Measurements from ENCODE around the gene NDUFB10. TPM values are rescaled to one million over a fixed set of nuclear protein-coding genes. Genes with fewer than 3 reads are reported as not detected.

NDUFB10 gene
- total RNA-seq, 1 experiment from 2014 or later = 206 TPM

Small RNA genes within 50 kb of the gene (small RNA-seq; reads per million reads assigned to genes)
- gene AC005363.2 (0 reads per million in 2 experiments), gene SNORA10 (0 reads per million in 2 experiments), gene SNORA64 (0 reads per million in 2 experiments)

Other genes with a start within 250 kb of the NDUFB10 start
- 42.0 and 53.3 TPM in 2 replicates for gene NME3, start 188.0 kb upstream of the NDUFB10 start, total RNA-seq (2014; rRNA removed; shearing (Covaris generic))
- 6.0 and 6.9 TPM in 2 replicates for gene EME2, start 186.7 kb upstream of the NDUFB10 start, total RNA-seq (2014; rRNA removed; shearing (Covaris generic))
- gene MRPS34, start 186.4 kb upstream of the NDUFB10 start, total RNA-seq (2014; rRNA removed; shearing (Covaris generic)) = 91.2 and 104 TPM in 2 replicates
- gene SPSB3, start 177.0 kb upstream of the NDUFB10 start, total RNA-seq (2014; rRNA removed; shearing (Covaris generic)) = 19.7 and 21.0 TPM in 2 replicates
- gene NUBP2, start 176.6 kb upstream of the NDUFB10 start, total RNA-seq (2014; rRNA removed; shearing (Covaris generic)) = 50.2 and 59.3 TPM in 2 replicates
- gene IGFALS, start 165.8 kb upstream of the NDUFB10 start, total RNA-seq (2014; rRNA removed; shearing (Covaris generic)) = not detected in 2 replicates
- gene HAGH, start 132.7 kb upstream of the NDUFB10 start, total RNA-seq (2014; rRNA removed; shearing (Covaris generic)) = 63.2 and 73.9 TPM in 2 replicates
- 29.2 and 33.0 TPM in 2 replicates for gene FAHD1, start 132.3 kb upstream of the NDUFB10 start, total RNA-seq (2014; rRNA removed; shearing (Covaris generic))
- 0.97 and 2.5 TPM in 2 replicates for gene MEIOB, start 87.4 kb upstream of the NDUFB10 start, total RNA-seq (2014; rRNA removed; shearing (Covaris generic))
- gene HS3ST6, start 41.1 kb upstream of the NDUFB10 start, total RNA-seq (2014; rRNA removed; shearing (Covaris generic)) = 0.97 and 1.2 TPM in 2 replicates
- 5.8 and 7.4 TPM in 2 replicates for gene MSRB1, start 16.3 kb upstream of the NDUFB10 start, total RNA-seq (2014; rRNA removed; shearing (Covaris generic))
- not detected in 2 replicates for gene RPL3L, start 4.8 kb upstream of the NDUFB10 start, total RNA-seq (2014; rRNA removed; shearing (Covaris generic))
- gene RPS2, start 5.3 kb downstream of the NDUFB10 start, total RNA-seq (2014; rRNA removed; shearing (Covaris generic)) = 5,880 and 6,554 TPM in 2 replicates
- not detected in 2 replicates for gene RNF151, start 7.3 kb downstream of the NDUFB10 start, total RNA-seq (2014; rRNA removed; shearing (Covaris generic))
- 32.0 and 34.1 TPM in 2 replicates for gene TBL3, start 12.5 kb downstream of the NDUFB10 start, total RNA-seq (2014; rRNA removed; shearing (Covaris generic))
- 0.84 TPM in 1 of 2 replicates, not detected in the other for gene NOXO1, start 21.9 kb downstream of the NDUFB10 start, total RNA-seq (2014; rRNA removed; shearing (Covaris generic))
- gene GFER, start 24.7 kb downstream of the NDUFB10 start, total RNA-seq (2014; rRNA removed; shearing (Covaris generic)) = 26.1 and 30.8 TPM in 2 replicates
- 4.0 and 4.5 TPM in 2 replicates for gene SYNGR3, start 30.4 kb downstream of the NDUFB10 start, total RNA-seq (2014; rRNA removed; shearing (Covaris generic))
- 35.1 and 37.1 TPM in 2 replicates for gene ZNF598, start 50.3 kb downstream of the NDUFB10 start, total RNA-seq (2014; rRNA removed; shearing (Covaris generic))
- gene NPW, start 60.2 kb downstream of the NDUFB10 start, total RNA-seq (2014; rRNA removed; shearing (Covaris generic)) = 3.4 and 4.8 TPM in 2 replicates
- gene NHERF2, start 67.4 kb downstream of the NDUFB10 start, total RNA-seq (2014; rRNA removed; shearing (Covaris generic)) = 11.1 and 13.3 TPM in 2 replicates
- 18.0 and 20.2 TPM in 2 replicates for gene NTHL1, start 88.3 kb downstream of the NDUFB10 start, total RNA-seq (2014; rRNA removed; shearing (Covaris generic))
- 33.8 and 38.5 TPM in 2 replicates for gene TSC2, start 88.4 kb downstream of the NDUFB10 start, total RNA-seq (2014; rRNA removed; shearing (Covaris generic))
- 98.8 and 119 TPM in 2 replicates for gene PKD1, start 176.4 kb downstream of the NDUFB10 start, total RNA-seq (2014; rRNA removed; shearing (Covaris generic))
- gene RAB26, start 189.1 kb downstream of the NDUFB10 start, total RNA-seq (2014; rRNA removed; shearing (Covaris generic)) = 0.66 and 1.2 TPM in 2 replicates
- gene TRAF7, start 196.2 kb downstream of the NDUFB10 start, total RNA-seq (2014; rRNA removed; shearing (Covaris generic)) = 52.8 and 55.6 TPM in 2 replicates
- 0.50 and 1.5 TPM in 2 replicates for gene CASKIN1, start 237.1 kb downstream of the NDUFB10 start, total RNA-seq (2014; rRNA removed; shearing (Covaris generic))
- 58.5 and 58.7 TPM in 2 replicates for gene MLST8, start 245.9 kb downstream of the NDUFB10 start, total RNA-seq (2014; rRNA removed; shearing (Covaris generic))

All from NCI-H460 (cell line).